ENCODE results near the gene GUK1. TPM values are rescaled to one million over a fixed set of nuclear protein-coding genes. Genes with fewer than 3 reads are reported as not detected.

Gene GUK1
- total RNA-seq, 1 donor = 278 TPM

- H3K4me3 ChIP-seq (ENCODE audit: insufficient read depth, low read length) = no peak overlapping the region
- H3K27me3 ChIP-seq (ENCODE audit: insufficient read depth, low read length) = peaks cover 13% of the 10 kb centered on the region
- no peaks in the 10 kb centered on the region for H3K9me3 ChIP-seq (ENCODE audit: low read depth, low read length)
- no peaks in the 10 kb centered on the region for H3K36me3 ChIP-seq (ENCODE audit: insufficient read depth, low read length)
- DNase-seq (ENCODE audit: insufficient read length, low spot score, missing footprints) = no peak
- H2AFZ ChIP-seq (ENCODE audit: low read length) = no peak overlapping the region
- peaks cover under 1% of the 10 kb centered on the region for H3K4me1 ChIP-seq (ENCODE audit: insufficient read depth, low read length)
- no peak overlapping the region for H3K27ac ChIP-seq (ENCODE audit: low read depth, low read length)
- H4K20me1 ChIP-seq (ENCODE audit: insufficient read depth, low read length) = peaks cover 24% of the 10 kb centered on the region
- no peaks in the 10 kb centered on the region for H3K79me2 ChIP-seq (ENCODE audit: insufficient read depth, low read length)
- H3K4me2 ChIP-seq (ENCODE audit: insufficient read depth, low read length) = no peak overlapping the region
- TF ChIP-seq CTCF (IDR thresholded peaks at IDR 0.05; ENCODE audit: extremely low read depth, low read depth, low read length) = no peak
These were observed 17.1 kb downstream of the GUK1 start for GRCh38 chr1:228156941-228157728.

GRCh38 chr1:228157729-228158126, 17.6 kb downstream of the GUK1 start:
- Histone ChIP-seq H3K27ac (ENCODE audit: low read depth, low read length) (no peak overlapping the region), H3K9me3 (ENCODE audit: low read depth, low read length) (no peaks in the 10 kb centered on the region), H4K20me1 (ENCODE audit: insufficient read depth, low read length) (peaks cover 24% of the 10 kb centered on the region), H3K36me3 (ENCODE audit: insufficient read depth, low read length) (no peaks in the 10 kb centered on the region), H3K79me2 (ENCODE audit: insufficient read depth, low read length) (no peaks in the 10 kb centered on the region), H3K4me1 (ENCODE audit: insufficient read depth, low read length) (peaks cover 7% of the 10 kb centered on the region), H3K4me3 (ENCODE audit: insufficient read depth, low read length) (no peak overlapping the region), H2AFZ (ENCODE audit: low read length) (no peak overlapping the region), H3K27me3 (ENCODE audit: insufficient read depth, low read length) (peaks cover 13% of the 10 kb centered on the region), H3K4me2 (ENCODE audit: insufficient read depth, low read length) (no peak overlapping the region)
- peak; percentile 47 for DNase-seq (ENCODE audit: insufficient read length, low spot score, missing footprints)
- TF ChIP-seq CTCF (IDR thresholded peaks at IDR 0.05; ENCODE audit: extremely low read depth, low read depth, low read length) = no peak

GRCh38 chr1:228158151-228159007, 18.3 kb downstream of the GUK1 start:
- H3K4me2 ChIP-seq (ENCODE audit: insufficient read depth, low read length) = no peak overlapping the region
- no peak for TF ChIP-seq CTCF (IDR thresholded peaks at IDR 0.05; ENCODE audit: extremely low read depth, low read depth, low read length)
- peak; percentile 80 for DNase-seq (ENCODE audit: insufficient read length, low spot score, missing footprints)

More at GRCh38 chr1:228158151-228159007, 18.3 kb downstream of the GUK1 start:
- H3K4me3 ChIP-seq (ENCODE audit: insufficient read depth, low read length) = no peak overlapping the region
- H3K9me3 ChIP-seq (ENCODE audit: low read depth, low read length) = no peaks in the 10 kb centered on the region
- H3K4me1 ChIP-seq (ENCODE audit: insufficient read depth, low read length) = peaks cover 11% of the 10 kb centered on the region
- no peaks in the 10 kb centered on the region for H3K79me2 ChIP-seq (ENCODE audit: insufficient read depth, low read length)
- peaks cover 24% of the 10 kb centered on the region for H4K20me1 ChIP-seq (ENCODE audit: insufficient read depth, low read length)
- H3K27me3 ChIP-seq (ENCODE audit: insufficient read depth, low read length) = peaks cover 13% of the 10 kb centered on the region
- no peak overlapping the region for H3K27ac ChIP-seq (ENCODE audit: low read depth, low read length)
- H2AFZ ChIP-seq (ENCODE audit: low read length) = no peak overlapping the region
- H3K36me3 ChIP-seq (ENCODE audit: insufficient read depth, low read length) = no peaks in the 10 kb centered on the region
